PC-9 (cell line): ENCODE data around the gene AKAP11. TPM values are rescaled to one million over a fixed set of nuclear protein-coding genes. Genes with fewer than 3 reads are reported as not detected.

Experiments
- BruUV-seq: library from RNA; stranded (reverse); fragments of 400-500 nt; replicated peaks from 2 replicates; lab custom pipeline; 2021; lab: Mats Ljungman, UMichigan
- CTCF ChIA-PET: fragments of 300-600 bp; sonication (Branson Sonifier 250); formaldehyde crosslinking; loops from one replicate; lab custom pipeline; 2022; ENCODE audit warnings: antibody characterized with exemption; lab: Charles Lee
- POLR2A ChIA-PET: fragments of 300-600 bp; sonication (Branson Sonifier 250); formaldehyde crosslinking; loops from one replicate; lab custom pipeline; 2022; ENCODE audit warnings: antibody characterized with exemption; ENCODE audit not compliant: unreplicated experiment; lab: Charles Lee
- DNase-seq, 2 experiments: peaks; one replicate each; pipeline versions ENCODE4 v3.0.0 to v3.0.0-alpha.2; 2015 to 2022; ENCODE audit warnings: mixed read lengths in 1 of 2
- H2AFZ ChIP-seq: fragments of 200-600 bp; sonication (generic); 2 replicates; pipeline ENCODE4 v1.8.1; 2017; ENCODE audit warnings: antibody characterized with exemption
- H3F3A ChIP-seq: fragments of 200-600 bp; sonication (generic); 2 replicates; pipeline ENCODE4 v1.8.1; 2017; ENCODE audit warnings: antibody characterized with exemption, mild to moderate bottlenecking, low read depth; ENCODE audit not compliant: insufficient read depth
- H3K27ac ChIP-seq: fragments of 200-600 bp; sonication (generic); 2 replicates; pipeline ENCODE4 v1.6.1; 2016; ENCODE audit warnings: mixed run types
- H3K27me3 ChIP-seq: fragments of 200-600 bp; sonication (generic); 2 replicates; pipeline ENCODE4 v1.6.1; 2016; ENCODE audit warnings: low read depth, mixed run types; ENCODE audit not compliant: insufficient read depth
- H3K36me3 ChIP-seq: fragments of 200-600 bp; sonication (generic); 2 replicates; pipeline ENCODE4 v1.6.1; 2016; ENCODE audit warnings: low read depth, mixed run types
- H3K4me1 ChIP-seq: fragments of 200-600 bp; sonication (generic); replicated peaks from 2 replicates; pipeline ENCODE4 v1.6.1; 2016; ENCODE audit warnings: mixed run types; ENCODE audit not compliant: insufficient read depth
- H3K4me2 ChIP-seq: fragments of 200-600 bp; sonication (generic); 2 replicates; pipeline ENCODE4 v1.6.1; 2017; ENCODE audit warnings: mixed run types
- H3K4me3 ChIP-seq: fragments of 200-600 bp; sonication (generic); 2 replicates; pipeline ENCODE4 v1.6.1; 2016; ENCODE audit warnings: mixed run types
- H3K79me2 ChIP-seq: fragments of 200-600 bp; sonication (generic); 2 replicates; pipeline ENCODE4 v1.6.1; 2017; ENCODE audit warnings: low read depth, mixed run types
- H3K9me2 ChIP-seq: fragments of 200-600 bp; sonication (generic); 2 replicates; pipeline ENCODE4 v1.8.1; 2017; ENCODE audit warnings: mild to moderate bottlenecking; ENCODE audit not compliant: insufficient read depth
- H3K9me3 ChIP-seq: fragments of 200-600 bp; sonication (generic); 2 replicates; pipeline ENCODE4 v1.8.1; 2016; ENCODE audit warnings: low read depth; ENCODE audit not compliant: insufficient read depth
- H4K20me1 ChIP-seq: fragments of 200-600 bp; sonication (generic); 2 replicates; pipeline ENCODE4 v1.8.1; 2017; ENCODE audit not compliant: insufficient read depth
- EZH2 ChIP-seq: fragments of 200-600 bp; sonication (generic); IDR thresholded peaks from 2 replicates; pipeline ENCODE4 v1.8.0; 2017; ENCODE audit warnings: antibody characterized with exemption, low read depth
- intact Hi-C: fragments of 100-400 bp; cut with micrococcal nuclease; formaldehyde crosslinking; loops from one replicate; pipeline ENCODE4 v1.10.0; 2022; ENCODE audit not compliant: unreplicated experiment
- total RNA-seq: library from RNA; stranded (reverse); gene quantifications from 2 replicates; pipeline ENCODE4 v1.2.3, GENCODE V29; 2021
- TF ChIP-seq, protein P1 (sequence below): fragments of 200-600 bp; sonication (generic); conservative IDR thresholded peaks from 2 replicates; pipeline ENCODE4 v1.6.1; 2017; ENCODE audit warnings: mixed run types, antibody characterized with exemption, mild to moderate bottlenecking, moderate library complexity

Gene AKAP11
- total RNA-seq, 1 experiment from 2014 or later: 15.9 TPM

DNA sequence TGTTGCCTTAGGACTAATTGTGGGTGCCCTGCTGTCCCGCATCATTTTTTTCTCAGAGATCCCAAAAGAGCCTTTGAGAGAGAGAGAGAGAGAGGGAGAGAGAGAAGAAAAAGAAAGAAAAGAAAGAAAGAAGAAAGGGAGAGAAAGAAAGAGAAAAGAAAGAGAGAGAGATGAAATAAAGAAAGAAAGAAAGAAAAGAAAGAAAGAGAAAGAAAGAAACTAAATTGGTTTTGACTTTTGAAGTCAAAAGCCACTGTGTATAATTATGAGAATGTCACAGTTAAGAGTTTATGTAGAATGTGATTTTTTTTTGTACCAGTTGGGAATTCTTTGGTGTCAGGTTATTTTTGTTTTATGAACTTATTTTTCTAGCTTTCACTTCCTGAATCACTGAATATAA, 43.4 kb upstream of the AKAP11 start:
- Histone ChIP-seq H4K20me1 (no peaks in the 10 kb centered on the region), H3K4me3 (no peak overlapping the region), H3K27me3 (no peaks in the 10 kb centered on the region), H3K79me2 (no peaks in the 10 kb centered on the region), H3K4me1 (peaks cover 11% of the 10 kb centered on the region; the same call in 1 of the 2 replicates), H3K9me3 (no peaks in the 10 kb centered on the region), H3K9me2 (no peaks in the 10 kb centered on the region), H3K36me3 (no peaks in the 10 kb centered on the region), H3K4me2 (no peak overlapping the region), H2AFZ (no peak overlapping the region), H3F3A (peaks cover 5% of the 10 kb centered on the region), H3K27ac (no peak overlapping the region)
- no peak for DNase-seq
- BruUV-seq: no TSS peak
- ChIA-PET CTCF (no interaction called here), POLR2A (interaction anchor here (0.6 kb wide), 1 partner anchor 29 kb away, joined by 3 read pairs; no protein-coding TSS in a partner anchor)
- TF ChIP-seq, protein P1, sequence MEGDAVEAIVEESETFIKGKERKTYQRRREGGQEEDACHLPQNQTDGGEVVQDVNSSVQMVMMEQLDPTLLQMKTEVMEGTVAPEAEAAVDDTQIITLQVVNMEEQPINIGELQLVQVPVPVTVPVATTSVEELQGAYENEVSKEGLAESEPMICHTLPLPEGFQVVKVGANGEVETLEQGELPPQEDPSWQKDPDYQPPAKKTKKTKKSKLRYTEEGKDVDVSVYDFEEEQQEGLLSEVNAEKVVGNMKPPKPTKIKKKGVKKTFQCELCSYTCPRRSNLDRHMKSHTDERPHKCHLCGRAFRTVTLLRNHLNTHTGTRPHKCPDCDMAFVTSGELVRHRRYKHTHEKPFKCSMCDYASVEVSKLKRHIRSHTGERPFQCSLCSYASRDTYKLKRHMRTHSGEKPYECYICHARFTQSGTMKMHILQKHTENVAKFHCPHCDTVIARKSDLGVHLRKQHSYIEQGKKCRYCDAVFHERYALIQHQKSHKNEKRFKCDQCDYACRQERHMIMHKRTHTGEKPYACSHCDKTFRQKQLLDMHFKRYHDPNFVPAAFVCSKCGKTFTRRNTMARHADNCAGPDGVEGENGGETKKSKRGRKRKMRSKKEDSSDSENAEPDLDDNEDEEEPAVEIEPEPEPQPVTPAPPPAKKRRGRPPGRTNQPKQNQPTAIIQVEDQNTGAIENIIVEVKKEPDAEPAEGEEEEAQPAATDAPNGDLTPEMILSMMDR: no peak
- TF ChIP-seq EZH2: no peak
- intact Hi-C loops: no loop called here

DNA sequence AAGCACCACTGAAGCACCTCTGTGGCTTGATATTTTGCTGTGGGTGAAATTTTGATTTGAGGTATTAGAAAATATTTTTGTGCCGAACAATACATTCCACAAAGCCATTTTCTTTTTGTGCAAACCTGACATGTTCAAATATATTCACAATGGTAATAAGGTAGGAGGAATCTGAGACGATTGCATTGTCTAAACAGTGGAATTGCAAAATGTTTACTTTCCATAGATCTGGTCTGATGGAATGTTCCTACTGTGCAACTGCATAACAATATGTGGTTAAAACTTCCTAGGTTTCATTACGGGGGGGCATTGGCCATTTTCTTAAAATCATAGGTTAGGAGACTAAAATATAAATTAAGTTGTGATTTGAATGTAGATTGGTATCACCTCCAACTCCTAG, 42.7 kb upstream of the AKAP11 start:
- H3K9me3 ChIP-seq: no peaks in the 10 kb centered on the region
- no peaks in the 10 kb centered on the region for H3K36me3 ChIP-seq
- TF ChIP-seq EZH2: no peak
- TF ChIP-seq, protein P1: no peak
- ChIA-PET POLR2A (interaction anchor here (0.6 to 0.7 kb wide), 2 partner anchors 30 to 43 kb away, joined by 3 read pairs; partner anchors contain the start of gene AKAP11), CTCF (no interaction called here)
- peaks cover 5% of the 10 kb centered on the region for H3F3A ChIP-seq
- no peak overlapping the region for H3K27ac ChIP-seq
- no peaks in the 10 kb centered on the region for H3K9me2 ChIP-seq
- DNase-seq: peak in 1 of 2 experiments; percentile 58
- H4K20me1 ChIP-seq: no peaks in the 10 kb centered on the region
- H3K27me3 ChIP-seq: no peaks in the 10 kb centered on the region
- H3K4me2 ChIP-seq: peak overlapping the region; percentile 34
- H3K4me3 ChIP-seq: no peak overlapping the region
- BruUV-seq: no TSS peak
- H2AFZ ChIP-seq: no peak overlapping the region
- H3K4me1 ChIP-seq: peaks cover 11% of the 10 kb centered on the region; the same call in 1 of the 2 replicates
- intact Hi-C loops: no loop called here
- no peaks in the 10 kb centered on the region for H3K79me2 ChIP-seq

DNA sequence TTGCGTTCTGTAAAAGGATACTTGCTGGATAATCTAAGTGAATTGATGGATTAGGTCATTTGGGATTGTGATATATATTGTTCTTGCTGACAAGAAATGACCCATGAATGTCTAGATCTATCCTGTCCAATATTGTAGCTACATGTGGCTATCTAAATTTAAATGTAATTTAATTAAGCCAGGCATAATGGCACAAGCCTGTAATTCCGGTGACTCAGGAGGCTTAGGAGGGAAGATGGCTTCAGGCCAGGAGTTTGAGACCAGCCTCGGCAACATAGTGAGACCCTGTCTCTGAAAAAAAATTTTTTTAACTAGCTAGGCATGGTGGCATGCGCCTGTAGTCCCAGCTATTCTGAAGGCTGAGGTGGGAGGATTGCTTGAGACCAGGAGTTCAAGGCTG, 39.3 kb upstream of the AKAP11 start:
- H2AFZ ChIP-seq: no peak overlapping the region

More for the DNA sequence above, 39.3 kb upstream of the AKAP11 start:
- Histone ChIP-seq H3K4me2 (no peak overlapping the region), H3K27ac (no peak overlapping the region), H3K36me3 (no peaks in the 10 kb centered on the region), H3K27me3 (no peaks in the 10 kb centered on the region), H3K9me2 (no peaks in the 10 kb centered on the region), H3K79me2 (no peaks in the 10 kb centered on the region), H3K4me3 (no peak overlapping the region), H3K9me3 (no peaks in the 10 kb centered on the region), H4K20me1 (no peaks in the 10 kb centered on the region), H3K4me1 (peaks cover 11% of the 10 kb centered on the region; the same call in 1 of the 2 replicates), H3F3A (peaks cover 5% of the 10 kb centered on the region)
- POLR2A ChIA-PET: no interaction called here
- intact Hi-C loops: no loop called here
- CTCF ChIA-PET: no interaction called here
- no TSS peak for BruUV-seq
- DNase-seq: no peak
- no peak for TF ChIP-seq EZH2
- TF ChIP-seq, protein P1: no peak
